ENCODE data around the gene ALDOB.

DNA sequence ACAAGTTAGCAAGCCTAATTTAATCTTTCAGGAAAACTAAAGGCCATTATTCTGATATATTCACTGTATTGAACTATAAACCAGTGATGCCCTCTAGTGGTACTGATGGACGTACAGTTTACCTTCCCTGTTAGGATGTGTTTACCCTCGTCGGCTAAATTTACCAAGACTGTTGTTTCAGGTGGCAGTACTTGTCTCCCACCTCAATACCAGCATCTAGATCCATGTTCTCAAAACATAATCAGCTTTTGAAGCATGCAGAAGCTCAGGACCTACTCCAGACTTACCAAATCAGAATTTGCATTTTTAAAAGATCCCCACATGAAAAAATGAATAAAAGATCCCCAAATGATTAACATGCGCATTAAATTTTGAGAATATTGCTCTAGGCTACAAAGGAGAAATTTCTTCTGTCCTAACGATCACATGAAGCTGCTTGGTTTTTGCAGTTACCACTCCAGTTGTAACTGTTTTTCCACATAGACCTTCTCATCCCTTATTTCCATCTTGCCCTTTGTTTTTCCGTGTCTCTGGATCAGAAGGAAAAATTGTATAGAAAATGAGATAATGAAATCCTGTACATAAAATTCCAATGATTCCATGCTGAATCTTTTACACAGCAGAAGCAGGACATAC is 47.6 kb downstream of the ALDOB start:
- TF ChIP-seq GATA2 (IDR thresholded peaks at IDR 0.05; ENCODE audit: low read depth, low read length) (no peak), GATA3 (IDR thresholded peaks at IDR 0.05; ENCODE audit: low read depth, low read length) (no peak)

Measured in SH-SY5Y (cell line).